ENCODE data around the gene ZNF468.
"Not testable (repeated sequence)": the region's sequence is repeated elsewhere in the genome, so short reads cannot be mapped to it uniquely, and the experiment has no call there.

ZNF468 gene

DNA sequence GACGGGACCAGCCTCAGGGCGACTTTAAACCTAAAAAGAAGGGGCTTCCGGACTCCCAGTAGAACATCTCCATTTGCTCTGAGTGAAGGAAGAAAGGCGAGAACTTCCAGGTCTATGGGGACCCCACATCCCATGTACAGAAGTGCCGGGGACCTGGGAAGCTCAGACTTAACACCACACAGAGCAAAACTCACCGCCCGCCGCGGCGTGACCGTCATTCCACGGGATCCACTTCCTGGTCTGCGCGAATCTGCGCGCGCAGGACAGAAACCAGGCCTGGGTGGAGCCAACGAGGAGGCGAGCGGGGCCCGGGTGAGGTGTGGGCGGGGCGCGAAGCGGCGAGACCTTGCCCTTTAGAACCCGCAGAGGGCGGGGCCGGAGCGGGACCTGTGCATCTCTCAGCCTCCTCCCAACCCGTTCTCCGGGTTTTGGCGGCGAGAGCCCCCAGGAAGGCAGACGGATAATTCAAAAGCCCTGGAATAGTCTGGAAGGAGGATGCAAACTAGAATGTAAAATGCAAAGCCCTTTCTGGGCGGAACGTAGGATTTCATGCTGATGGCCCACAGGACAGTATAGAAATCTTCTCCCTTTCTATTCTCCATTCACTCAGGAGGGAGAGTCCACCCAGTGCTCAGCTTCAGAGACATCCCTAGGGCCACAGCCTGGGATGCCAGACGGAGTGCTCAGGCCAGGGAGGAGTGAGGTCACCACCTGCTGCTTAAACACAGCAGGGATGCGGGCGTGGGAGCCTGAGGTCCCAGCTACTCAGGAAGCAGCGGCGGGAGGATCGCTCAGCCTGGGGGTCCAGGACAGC is at the start of gene ZNF468:
TSS of gene ZNF468 (minus strand) at position 242 of the 814 bp plus-strand sequence. CDS start 3,347 bp downstream, outside the sequence.
- ATAC-seq (peak; percentile 100), DNase-seq (peak; percentile 73)

DNA sequence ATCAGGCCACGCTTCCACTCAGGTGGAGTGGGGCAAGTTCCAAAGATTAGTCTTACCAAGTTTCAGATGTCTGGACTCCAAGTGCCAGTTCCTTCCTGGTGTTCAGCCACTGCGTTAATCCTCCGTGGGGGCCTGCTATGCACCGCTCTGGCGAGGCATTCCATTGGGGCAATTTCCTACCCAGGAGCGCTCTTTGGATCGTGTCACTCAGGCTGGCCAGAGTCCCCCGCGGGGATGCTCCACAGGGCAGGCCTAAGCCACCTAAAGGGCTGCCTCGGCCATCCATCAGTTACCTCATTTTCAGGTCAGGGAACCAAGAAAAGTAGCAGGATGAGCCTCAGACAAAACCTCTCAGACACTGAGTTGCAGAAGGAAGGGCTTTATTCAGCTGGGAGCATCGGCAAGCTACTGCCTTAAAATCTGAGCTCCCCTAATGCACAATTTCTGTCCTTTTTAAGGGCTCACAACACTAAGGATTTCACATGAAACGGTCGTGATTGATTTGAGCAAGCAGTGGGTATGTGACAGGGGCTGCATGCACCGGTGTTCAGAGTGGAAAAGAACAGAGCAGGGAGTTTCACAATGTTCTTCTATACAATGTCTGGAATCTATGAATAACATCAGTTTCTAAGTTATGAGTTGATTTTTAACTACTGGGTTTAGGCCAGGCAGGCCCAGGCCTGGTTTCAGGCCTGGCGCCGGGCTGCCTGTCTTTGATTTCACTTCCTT is 46.8 kb upstream of the ZNF468 start:
- ATAC-seq = not testable (repeated sequence)

DNA sequence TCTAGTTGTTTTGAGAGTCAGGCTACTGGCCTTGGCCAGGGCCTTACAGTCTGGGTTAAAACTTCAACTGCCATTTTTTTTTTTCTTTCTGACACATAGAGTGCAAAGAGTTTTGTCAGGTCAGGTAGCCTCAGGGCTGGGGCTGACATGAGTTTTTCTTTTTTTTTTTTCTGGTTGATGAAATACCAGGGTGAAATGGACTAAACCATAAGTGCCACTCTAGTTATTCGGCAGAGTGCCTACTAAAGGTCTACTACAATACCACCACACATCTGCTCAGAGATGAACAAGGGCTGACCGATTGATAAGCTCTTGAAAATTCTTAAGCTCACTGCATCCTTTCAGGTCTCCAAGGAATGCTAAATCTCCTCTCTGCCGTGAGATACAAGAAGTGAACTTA is 44.4 kb upstream of the ZNF468 start:
- no peak for ATAC-seq
- no peak for DNase-seq

More for the DNA sequence above, 46.8 kb upstream of the ZNF468 start:
- not testable (repeated sequence) for DNase-seq

DNA sequence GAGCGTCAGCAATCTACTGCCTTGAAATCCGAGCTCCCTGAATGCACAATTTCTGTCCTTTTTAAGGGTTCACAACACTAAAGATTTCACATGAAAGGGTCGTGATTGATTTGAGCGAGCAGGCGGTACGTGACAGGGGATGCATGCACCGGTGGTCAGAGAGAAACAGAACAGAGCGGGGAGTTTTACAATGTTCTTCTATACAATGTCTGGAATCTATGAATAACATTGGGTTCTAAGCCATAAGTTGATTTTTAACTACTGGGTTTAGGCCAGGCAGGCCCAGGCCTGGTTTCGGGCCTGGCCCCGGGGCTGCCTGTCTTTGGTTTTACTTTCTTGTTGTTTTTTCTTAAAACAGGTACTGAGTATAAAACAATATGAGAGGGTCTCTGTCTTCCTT is 41.2 kb upstream of the ZNF468 start:
- not testable (repeated sequence) for ATAC-seq, DNase-seq

DNA sequence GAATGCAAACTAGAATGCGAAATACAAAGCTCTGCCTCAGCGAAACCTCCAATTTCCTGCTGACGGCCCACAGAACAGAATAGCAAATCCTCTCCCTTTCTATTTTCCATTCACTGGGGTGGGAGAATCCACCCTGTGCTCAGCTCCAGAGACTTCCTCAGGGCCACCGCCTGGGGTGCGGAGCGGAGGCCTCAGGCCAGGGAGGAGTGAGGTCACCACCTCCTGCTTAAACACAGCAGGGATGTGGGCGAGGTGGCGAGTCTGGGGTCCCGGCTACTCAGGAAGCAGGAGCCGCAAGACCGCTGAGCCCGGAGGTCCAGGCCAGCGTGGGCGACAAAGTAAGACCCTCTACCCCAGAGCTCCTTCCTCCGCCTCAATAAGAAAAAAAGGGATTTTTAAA is 40.7 kb upstream of the ZNF468 start:
- no peak for ATAC-seq
- no peak for DNase-seq

DNA sequence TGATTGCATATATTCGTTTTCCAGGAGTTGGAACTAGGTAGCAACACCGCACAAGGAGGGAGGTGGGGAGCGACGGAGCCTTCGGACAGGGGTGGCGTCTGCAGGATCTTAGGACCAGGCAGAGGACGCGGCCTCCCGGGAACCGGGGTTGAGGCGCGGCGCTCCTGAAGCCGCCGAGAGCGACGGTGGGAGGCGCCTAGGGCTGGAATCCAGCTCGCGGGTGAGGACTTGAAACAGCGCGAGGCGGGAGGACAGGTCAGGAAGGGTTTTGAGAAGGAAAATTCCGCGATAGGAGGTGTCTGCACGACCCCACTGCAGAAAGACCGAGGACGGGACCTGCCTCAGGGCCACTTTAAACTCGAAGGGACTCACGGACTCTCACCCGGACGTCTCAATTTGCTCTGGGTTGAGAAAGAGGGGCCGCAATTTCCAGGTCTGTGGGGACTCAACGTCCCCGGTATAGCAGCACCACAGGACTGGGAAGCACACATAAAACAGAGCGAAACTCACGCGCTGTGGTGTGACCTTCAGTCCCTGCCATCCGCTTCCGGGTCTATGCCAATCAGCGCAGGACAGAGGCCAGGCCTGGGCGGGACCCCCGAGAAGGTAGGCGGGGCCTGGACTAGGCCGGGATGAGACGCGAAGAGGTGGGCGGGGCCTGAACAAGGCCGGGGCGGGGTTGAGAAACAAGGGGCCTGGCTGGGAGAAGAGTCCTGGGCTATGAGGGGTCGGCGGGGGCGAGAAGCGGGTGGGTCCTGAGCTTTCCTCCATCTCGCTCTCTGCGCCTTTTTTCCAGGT is 39.9 kb upstream of the ZNF468 start, which contains the start of gene ZNF320:
TSS of gene ZNF320 (minus strand) at position 498 of the 798 bp plus-strand sequence. CDS start 7,380 bp downstream, outside the sequence.
- peak; percentile 100 for ATAC-seq
- peak; percentile 93 for DNase-seq

DNA sequence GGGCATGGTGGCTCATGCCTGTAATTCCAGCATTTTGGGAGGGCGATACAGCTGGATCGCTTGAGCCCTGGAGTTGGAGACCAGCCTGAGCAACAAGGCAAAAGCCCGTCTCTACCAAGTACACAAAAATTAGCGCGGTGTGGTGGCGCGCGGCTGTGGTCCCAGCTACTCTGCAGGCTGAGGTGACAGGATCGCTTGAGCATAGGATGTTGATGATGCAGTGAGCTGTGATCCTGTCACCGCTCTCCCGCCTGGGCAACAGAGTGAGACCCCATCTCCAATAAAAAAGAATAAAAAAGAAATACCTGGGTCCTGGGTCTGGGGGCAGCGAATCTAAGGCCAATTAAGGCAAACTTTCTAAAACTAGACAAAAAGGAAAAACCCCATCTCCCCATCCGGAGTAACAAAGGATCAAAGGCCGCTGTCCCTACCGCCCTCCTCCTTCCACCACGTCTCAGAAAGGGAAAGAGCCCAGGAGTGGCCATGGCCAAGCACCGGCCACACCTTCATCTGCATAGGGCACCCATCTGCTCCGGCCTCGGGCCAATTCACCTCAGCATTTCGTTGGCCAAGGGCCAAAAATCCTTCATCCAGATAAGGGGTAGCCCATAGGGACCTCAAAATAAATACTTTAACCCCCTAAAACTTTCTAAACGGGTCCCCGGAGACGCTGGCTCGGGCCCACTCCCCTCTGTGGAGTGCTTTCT is 39.2 kb upstream of the ZNF468 start:
- DNase-seq (peak; percentile 10), ATAC-seq (no peak)

DNA sequence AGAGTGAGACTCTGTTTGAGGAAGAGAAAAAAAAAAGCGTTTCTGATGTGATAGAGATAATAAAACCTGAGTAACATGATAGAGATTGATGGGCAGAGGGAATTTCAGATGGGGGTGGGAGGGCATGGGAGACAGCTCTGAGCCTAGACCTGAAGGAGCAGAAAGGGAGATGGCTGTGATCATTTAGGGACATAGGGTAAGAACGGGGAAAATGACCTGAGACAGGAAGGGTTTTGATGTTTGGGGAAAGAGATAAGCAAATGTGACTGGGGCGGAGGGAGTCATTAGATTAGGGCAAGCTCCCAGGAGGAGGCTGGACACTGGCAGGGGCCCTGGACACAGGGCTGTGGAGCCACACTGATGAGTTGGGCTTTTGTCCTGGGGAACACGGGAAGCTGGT is 33.9 kb upstream of the ZNF468 start:
- DNase-seq = no peak
- no peak for ATAC-seq

DNA sequence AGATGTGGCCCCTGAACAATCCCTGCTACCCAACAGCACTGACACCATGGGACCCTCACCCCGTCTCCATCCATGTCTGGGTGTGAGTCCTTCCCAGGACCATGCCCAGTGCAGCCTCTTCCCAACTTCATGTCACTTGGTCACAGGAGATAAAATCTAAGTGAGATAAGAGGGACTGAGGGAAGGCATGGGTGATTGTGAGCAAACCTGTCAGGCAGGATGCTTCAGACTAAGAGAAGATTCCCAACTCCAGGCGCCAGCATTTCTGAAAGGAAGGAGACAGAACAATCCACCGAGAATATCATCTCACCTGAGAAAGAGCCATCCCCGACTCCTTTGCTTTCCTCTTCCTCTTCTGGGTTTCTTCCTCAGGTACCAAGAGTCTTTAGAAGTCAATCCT is 32.5 kb upstream of the ZNF468 start:
- DNase-seq = no peak
- ATAC-seq = no peak

DNA sequence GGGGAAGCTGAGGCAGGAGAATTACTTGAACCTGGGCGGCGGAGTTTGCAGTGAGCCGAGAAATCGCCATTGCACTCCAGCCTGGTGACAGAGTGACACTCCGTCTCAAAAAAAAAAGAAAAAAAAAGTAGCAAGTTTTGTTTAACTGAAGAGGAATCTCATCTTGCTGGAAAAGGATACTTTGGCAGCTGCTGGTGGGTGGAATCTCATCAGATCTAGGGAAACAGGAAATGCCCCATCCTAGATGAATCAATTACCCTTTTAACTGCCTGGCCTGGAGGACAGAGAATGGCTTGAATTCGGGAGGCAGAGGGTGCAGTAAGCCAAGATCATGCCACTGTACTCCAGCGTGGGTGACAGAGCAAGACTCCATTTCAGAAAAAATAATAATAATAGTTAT is 31.7 kb upstream of the ZNF468 start:
- DNase-seq (no peak), ATAC-seq (no peak)

DNA sequence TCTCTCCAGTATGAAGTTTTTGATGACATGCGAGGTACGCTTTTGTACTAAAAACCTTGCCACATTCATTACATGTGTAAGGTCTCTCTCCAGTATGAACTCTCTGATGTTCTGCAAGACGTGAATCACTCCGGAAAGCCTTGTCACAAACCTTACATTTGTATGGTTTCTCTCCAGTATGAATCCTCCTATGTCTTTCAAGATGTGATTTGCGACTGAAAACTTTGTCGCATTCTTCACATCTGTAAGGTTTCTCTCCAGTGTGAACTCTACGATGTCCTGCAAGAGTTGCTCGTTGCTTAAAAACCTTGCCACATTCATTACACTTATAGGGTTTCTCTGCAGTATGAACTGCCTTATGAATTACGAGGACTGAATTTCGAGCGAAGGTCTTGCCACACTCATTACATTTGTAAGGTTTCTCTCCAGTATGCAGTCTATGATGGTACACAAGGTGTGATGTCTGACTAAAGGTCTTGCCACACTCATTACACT is 23.5 kb upstream of the ZNF468 start:
- ATAC-seq = no peak

DNA sequence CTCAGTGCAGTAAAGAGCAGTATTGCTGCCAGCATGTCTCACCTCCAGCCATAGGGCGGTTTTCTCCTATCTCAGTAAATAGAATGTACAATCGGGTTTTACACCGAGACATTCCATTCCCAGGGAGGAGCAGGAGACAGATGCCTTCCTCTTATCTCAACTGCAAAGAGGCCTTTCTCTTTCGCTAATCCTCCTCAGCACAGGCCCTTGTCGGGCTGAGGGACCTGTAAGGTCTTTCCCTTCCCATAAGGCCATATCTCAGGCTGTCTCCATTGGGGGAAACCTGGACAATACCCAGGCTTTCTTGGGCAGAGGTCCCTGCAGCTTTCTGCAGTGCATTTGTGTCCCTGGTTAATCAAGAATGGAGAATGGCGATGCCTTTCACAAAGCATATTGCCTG is 15.6 kb upstream of the ZNF468 start:
- not testable (repeated sequence) for ATAC-seq, DNase-seq

More for the DNA sequence above, 23.5 kb upstream of the ZNF468 start:
- no peak for DNase-seq

DNA sequence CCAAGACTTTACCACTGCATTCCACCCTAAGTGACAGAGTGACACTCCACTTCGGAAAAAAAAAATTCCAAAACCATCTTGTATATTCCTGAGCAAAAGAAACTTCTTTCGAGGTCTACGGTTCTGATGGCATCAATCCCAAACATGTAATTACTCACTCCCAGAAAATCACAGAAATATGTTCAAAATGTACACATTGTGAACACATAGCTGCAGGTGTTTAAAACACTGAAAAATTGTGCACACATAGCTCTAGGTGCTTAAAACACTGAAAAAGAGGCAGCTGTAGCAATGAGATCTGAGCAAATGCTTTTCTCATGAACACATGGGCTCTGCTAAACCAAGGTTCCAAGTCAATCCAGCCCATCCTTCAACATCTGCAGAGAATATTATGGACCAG is 14.0 kb upstream of the ZNF468 start:
- ATAC-seq (no peak), DNase-seq (no peak)

DNA sequence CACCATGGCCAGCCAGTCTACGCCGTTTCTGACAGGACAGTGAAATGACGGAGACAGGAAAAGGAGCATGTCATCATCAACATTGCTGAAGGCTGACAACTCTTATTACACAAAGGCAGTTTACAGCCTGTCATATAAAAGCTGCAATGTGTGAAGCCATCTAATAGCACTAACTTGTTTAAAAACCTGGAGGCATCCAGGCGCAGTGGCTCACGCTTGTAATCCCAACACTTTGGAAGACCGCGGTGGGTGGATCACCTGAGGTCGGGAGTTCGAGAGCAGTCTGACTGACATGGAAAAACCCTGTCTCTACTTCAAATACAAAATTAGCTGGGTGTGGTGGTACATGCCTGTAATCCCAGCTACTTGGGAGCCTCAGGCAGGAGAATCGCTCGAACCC is 10.6 kb upstream of the ZNF468 start:
- ATAC-seq, DNase-seq: not testable (repeated sequence)

DNA sequence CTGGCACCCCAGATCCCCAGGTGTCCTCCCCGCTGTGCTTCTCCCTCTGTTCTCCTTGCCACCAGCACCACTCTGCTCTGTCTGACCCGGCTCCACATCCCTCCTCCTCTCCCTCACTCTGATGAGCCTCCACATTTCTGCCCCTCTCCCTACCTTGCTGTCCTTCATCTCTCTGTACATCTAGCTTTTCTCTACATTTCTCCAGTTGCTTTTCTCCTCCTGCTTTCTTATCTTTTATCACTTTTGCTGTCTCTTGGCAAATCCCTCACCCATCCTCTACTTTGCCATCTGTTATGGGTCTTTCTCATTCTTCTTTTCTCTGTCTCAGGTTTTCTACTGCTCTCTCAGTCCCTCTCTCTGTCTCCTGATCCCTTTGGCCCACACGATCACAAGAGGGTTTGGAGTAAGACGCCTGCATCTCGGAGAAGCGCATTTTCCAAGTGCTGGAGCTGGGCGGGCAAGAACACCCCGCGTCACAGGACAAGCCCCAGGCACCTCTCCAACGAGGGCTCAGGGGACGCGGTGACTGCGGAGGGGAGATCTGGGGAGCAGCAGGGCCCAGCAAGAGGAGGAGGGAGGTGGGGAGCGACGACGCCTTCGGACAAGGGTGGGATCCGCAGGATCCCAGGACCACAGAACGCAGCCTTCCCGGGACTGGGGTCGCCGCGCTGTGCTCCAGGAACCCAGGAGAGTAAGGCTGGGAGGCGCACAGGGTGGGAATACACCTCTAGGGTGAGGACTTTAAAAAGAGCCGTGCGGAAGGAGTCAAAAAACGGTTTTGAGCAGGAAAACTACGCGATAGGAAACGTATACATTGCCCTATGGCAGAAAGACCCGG is 660 bp downstream of the ZNF468 start:
- DNase-seq (peak; percentile 23), ATAC-seq (peak; percentile 5)

DNA sequence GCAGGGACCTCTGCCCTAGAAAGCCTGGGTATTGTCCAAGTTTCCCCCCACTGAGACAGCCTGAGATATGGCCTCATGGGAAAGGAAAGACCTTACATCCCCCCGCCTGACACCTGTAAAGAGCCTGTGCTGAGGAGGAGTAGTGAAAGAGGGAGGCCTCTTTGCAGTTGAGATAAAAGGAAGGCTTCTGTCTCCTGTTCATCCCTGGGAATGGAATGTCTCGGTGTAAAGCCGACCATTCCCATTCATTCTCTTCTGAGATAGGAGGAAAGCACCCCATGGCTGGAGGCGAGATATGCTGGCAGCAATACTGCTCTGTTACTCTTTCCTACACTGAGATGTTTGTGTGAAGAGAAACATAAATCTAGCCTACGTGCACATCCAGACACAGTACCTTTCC is 10.1 kb downstream of the ZNF468 start:
- ATAC-seq, DNase-seq: not testable (repeated sequence)

DNA sequence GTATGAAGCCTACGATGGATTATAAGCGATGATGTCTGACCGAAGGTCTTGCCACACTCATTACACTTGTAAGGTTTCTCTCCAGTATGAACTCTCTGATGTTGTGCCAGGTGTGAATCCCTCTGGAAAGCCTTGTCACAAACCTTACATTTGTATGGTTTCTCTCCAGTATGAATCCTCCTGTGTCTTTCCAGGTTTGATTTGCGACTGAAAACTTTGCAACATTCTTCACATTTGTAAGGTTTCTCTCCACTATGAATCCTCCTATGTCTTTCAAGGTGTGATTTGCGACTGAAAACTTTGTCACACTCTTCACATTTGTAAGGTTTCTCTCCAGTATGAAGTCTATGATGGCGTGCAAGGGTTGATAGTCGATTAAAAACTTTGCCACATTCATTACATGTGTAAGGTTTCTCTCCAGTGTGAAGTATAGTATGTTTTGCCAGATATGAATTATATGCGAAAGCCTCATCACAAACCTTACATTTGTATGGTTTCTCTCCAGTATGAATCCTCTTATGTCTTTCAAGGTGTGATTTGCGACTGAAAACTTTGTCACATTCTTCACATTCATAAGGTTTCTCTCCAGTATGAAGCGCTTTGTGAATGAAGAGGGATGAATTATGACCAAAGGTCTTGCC is 16.5 kb downstream of the ZNF468 start:
- not testable (repeated sequence) for ATAC-seq, DNase-seq

DNA sequence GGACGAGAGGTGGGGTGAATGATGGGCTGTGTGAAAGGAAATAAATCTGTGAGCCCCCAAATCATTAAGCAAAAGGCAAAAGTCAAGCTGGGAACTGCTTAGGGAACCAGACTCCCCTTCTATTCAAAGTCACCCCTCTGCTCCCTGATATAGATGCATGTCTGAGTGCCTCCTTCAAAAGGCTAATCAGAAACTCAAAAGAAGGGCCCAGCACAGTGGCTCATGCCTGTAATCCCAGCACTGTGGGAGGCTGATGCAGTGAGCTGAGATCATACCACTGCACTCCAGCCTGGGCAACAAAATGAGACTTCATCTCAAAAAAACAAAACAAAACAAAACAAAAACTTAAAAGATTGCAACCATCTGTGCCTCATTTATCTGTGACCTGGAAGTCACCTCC is 23.1 kb downstream of the ZNF468 start:
- not testable (repeated sequence) for DNase-seq, ATAC-seq

DNA sequence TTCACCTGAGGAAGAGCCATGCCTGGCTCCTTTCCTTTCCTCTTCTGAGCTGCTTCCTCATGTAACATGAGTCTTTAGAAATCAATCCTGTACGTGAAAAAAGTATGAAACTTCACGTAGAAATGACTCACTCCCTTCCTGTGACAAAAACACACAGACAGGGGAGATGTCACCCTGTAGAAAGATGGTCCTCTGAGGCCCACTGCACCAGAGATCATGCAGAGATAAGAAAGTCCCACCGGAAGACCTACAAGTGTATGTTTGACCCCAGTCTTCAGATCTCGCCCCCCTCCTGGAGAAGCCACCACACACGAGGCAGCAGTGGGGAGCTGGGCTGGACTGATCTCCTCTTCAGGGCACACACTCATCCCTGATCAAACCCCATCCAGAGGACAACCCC is 23.9 kb downstream of the ZNF468 start:
- ATAC-seq, DNase-seq: not testable (repeated sequence)

DNA sequence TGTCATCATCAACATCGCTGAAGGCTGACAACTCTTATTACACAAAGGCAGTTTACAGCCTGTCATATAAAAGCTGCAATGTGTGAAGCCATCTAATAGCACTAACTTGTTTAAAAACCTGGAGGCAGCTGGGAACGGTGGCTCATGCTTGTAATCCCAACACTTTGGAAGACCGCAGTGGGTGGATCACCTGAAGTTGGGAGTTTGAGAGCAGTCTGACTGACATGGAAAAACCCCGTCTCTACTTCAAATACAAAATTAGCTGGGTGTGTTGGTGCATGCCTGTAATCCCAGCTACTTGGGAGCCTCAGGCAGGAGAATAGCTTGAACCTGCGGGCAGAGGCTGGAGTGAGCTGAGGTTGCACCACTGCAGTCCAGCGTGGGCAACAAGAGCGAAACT is 27.6 kb downstream of the ZNF468 start:
- not testable (repeated sequence) for ATAC-seq

More for the DNA sequence above, 27.6 kb downstream of the ZNF468 start:
- not testable (repeated sequence) for DNase-seq
